AG04449 (cell line): ENCODE measurements around the gene MAST2.

Experiments used
- CTCF ChIA-PET: fragments of 350-600 bp; formaldehyde crosslinking; extraction: SDS; loops from one replicate; lab custom pipeline; 2021; ENCODE audit warnings: antibody characterized with exemption; lab: Yijun Ruan, JAX
- POLR2A ChIA-PET: fragments of 400-600, 350-600 bp; formaldehyde crosslinking; extraction: SDS; loops from one replicate; lab custom pipeline; 2020; ENCODE audit warnings: antibody characterized with exemption, inconsistent platforms; lab: Yijun Ruan, JAX
- DNase-seq: peaks from one replicate; pipeline ENCODE4 v3.0.0-alpha.2; 2010; ENCODE audit warnings: low read depth, low spot score
- H3K4me3 ChIP-seq: 2 replicates; pipeline ENCODE4 v1.5.1; 2011; ENCODE audit warnings: low read depth, mild to moderate bottlenecking, control low read depth, low read length
- TF ChIP-seq, protein P1 (sequence below): IDR thresholded peaks from one replicate; pipeline ENCODE4 v1.5.1; 2011; ENCODE audit warnings: mild to moderate bottlenecking, moderate library complexity, low read length, control low read depth, inconsistent platforms; ENCODE audit not compliant: insufficient read depth; ENCODE audit errors: missing control alignments

MAST2 gene

GRCh38 chr1:46017876-46018503, 214.6 kb downstream of the MAST2 start:
- TF ChIP-seq, protein P1, sequence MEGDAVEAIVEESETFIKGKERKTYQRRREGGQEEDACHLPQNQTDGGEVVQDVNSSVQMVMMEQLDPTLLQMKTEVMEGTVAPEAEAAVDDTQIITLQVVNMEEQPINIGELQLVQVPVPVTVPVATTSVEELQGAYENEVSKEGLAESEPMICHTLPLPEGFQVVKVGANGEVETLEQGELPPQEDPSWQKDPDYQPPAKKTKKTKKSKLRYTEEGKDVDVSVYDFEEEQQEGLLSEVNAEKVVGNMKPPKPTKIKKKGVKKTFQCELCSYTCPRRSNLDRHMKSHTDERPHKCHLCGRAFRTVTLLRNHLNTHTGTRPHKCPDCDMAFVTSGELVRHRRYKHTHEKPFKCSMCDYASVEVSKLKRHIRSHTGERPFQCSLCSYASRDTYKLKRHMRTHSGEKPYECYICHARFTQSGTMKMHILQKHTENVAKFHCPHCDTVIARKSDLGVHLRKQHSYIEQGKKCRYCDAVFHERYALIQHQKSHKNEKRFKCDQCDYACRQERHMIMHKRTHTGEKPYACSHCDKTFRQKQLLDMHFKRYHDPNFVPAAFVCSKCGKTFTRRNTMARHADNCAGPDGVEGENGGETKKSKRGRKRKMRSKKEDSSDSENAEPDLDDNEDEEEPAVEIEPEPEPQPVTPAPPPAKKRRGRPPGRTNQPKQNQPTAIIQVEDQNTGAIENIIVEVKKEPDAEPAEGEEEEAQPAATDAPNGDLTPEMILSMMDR, result no peak
- no peak overlapping the region for H3K4me3 ChIP-seq
- DNase-seq, result no peak
- CTCF ChIA-PET, result interaction anchor here (1.7 kb wide), 1 partner anchor 20 kb away, joined by 8 read pairs; no protein-coding TSS in a partner anchor
- POLR2A ChIA-PET, result no interaction called here

- no peak for DNase-seq
- ChIA-PET CTCF (interaction anchor here (1.7 kb wide), 1 partner anchor 18 kb away, joined by 8 read pairs; no protein-coding TSS in a partner anchor), POLR2A (no interaction called here)
- no peak overlapping the region for H3K4me3 ChIP-seq
- TF ChIP-seq, protein P1, result no peak
These were observed 215.9 kb downstream of the MAST2 start for GRCh38 chr1:46019348-46019747.

DNA sequence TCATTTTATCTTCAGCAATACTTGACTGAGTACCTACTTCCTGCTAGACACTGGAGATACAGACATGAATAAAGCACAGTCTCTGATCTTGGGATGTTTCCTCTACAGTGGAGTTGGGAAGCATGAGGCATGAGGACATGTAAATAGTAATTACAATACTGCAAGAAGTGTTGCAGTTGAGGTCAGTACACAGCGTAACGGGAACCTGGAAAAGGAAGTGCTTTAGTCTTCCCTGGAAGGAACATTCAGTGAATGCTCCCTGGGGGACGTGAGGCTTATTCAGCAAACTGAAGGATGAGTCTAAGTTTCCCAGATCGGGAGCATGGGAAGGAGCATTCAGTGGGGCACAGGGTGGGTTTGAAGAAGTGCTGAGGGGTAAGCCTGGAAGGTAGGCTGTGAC, 216.6 kb downstream of the MAST2 start:
- POLR2A ChIA-PET, result no interaction called here
- H3K4me3 ChIP-seq, result no peak overlapping the region
- CTCF ChIA-PET, result no interaction called here

DNA sequence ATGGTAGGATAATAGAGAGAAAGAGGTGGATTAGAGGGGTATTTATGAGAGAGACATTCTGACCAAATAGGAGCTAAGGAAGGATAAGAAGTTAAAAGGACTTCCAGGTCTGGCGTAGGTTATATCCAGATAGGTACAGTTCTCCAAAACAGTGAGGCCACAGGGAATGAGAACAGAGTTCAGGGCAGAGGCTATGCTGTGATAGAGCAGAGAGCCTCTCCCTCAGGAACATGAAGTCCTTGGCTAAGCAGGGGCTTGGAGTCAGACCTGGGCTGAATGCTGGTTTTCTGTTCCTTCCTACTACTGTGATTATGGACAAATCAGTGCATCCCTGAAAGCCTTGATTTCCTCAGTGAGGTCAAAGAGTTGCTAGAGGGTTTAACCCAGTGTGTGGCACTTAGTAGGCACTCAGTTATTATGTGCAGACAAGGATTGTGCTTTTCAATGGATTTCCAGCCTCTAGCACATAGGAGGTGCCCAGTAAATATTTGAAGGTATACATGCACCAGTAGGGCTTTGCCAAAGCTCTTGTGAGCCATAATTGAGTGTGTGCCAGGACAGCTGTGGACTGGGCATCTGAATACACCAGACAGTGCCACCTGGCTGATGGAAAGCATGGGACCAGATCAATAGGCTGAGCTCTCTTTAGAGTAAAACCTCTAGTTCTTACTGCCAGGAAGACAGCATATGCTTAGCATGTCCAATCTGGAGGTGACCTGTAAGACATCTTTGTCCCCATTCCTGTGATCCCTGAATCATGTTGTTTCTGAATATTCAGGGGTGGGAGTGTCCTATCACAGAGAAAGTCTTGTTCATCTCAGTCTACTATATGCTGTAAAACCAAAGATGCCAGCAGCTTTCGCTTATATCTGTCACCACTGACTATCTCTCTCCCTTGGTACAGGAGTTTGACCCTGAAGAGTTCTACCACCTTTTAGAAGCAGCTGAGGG, 217.9 kb downstream of the MAST2 start:
- ChIA-PET POLR2A (no interaction called here), CTCF (interaction anchor here (0.5 to 1.1 kb wide), 3 partner anchors 9 to 19 kb away, joined by 3 to 5 read pairs (median 4); no protein-coding TSS in a partner anchor)
- H3K4me3 ChIP-seq, result no peak overlapping the region
- TF ChIP-seq, protein P1, result no peak
- DNase-seq, result no peak

More for the DNA sequence above, 216.6 kb downstream of the MAST2 start:
- DNase-seq, result no peak
- TF ChIP-seq, protein P1, result no peak

DNA sequence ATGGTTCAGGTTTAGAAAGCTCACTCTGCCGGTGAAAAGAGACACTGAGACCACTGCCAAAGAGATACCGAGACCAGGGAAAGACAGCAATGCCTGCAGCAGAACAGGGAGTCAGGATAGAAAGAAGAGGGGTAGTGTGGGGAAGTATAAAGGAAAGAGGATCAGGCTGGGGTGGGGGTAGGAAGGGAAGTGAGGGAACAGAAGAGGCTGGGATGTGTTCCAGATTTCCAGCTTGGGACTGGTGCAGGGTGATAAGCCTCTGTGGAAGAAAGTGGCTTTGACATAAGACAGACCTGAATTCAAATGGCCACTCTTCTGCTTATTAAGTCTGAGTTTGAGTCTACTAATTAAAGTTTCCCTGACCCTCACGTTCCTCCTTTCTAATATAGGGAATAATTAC, 223.1 kb downstream of the MAST2 start:
- DNase-seq, result no peak
- ChIA-PET CTCF (interaction anchor here (0.7 to 22.5 kb wide), 4 partner anchors 10 to 197 kb away, joined by 3 to 631 read pairs (median 11); partner anchors contain the start of genes P3R3URF and TSPAN1), POLR2A (no interaction called here)
- TF ChIP-seq, protein P1, result no peak
- H3K4me3 ChIP-seq, result no peak overlapping the region
